HG02571 (cell line): ENCODE measurements around the gene PPP1R12B.
"Not testable (repeated sequence)": the region's sequence is repeated elsewhere in the genome, so short reads cannot be mapped to it uniquely, and the experiment has no call there.

Source experiments
- ATAC-seq: cut with Tn5 transposase; IDR thresholded peaks from one replicate; pipeline ENCODE4 v1.9.1; 2021; ENCODE audit warnings: mild to moderate bottlenecking, moderate library complexity; ENCODE audit not compliant: unreplicated experiment

The PPP1R12B gene

DNA sequence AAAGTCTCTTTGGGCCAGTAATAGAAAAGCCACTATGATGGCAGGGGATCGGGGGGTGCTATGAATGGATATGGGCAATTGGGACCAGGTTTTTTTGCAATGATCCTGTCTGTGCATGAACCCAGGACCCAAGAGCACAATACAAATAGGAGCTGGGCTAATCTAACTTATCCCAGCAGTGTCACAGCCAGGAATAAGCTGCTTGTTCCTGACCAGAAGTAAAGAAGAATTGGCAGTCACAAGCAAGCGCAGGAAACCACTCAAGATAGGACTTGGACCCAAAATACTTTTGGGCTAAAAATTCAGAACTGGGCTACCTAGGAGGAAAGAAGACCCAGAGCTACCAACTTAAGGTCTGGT lies 172.3 kb downstream of the PPP1R12B start:
- ATAC-seq: not testable (repeated sequence)

DNA sequence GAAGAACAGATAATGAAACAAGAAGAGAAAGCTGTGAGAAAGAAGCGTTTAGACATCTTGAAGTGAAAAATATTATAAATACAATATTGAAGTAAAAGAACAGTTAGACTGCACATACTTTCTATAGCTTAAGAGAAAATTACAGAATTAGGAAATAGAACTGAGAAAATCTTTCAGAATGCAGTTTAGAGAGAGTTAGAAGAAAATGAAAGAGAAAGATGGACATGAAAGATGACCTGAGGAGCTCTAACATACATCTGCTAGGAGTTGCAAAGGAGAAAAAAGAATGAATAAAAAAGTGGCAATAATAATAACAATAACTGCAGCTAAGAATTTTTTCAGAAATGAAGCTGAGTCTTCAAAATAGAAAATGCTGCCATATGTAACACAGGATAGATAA lies 173.0 kb downstream of the PPP1R12B start:
- not testable (repeated sequence) for ATAC-seq

DNA sequence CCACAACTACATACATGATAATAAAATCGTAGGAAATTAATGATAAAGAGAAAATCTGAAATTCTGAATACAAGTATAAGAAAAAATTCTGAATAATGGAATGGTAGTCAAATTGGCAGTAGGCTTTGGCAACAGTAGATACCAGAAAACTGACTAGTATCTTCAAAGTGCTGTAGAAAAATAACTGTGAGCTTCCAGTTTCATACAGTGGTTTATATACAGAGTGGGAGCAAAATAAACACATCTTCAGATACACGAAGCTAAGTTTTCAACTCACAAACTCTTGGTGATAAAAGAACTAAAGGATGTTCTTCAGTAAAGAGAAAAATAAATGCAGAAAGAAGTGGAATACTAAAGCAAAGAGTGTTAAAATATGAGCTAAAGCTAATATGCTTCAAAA lies 173.4 kb downstream of the PPP1R12B start:
- no peak for ATAC-seq

DNA sequence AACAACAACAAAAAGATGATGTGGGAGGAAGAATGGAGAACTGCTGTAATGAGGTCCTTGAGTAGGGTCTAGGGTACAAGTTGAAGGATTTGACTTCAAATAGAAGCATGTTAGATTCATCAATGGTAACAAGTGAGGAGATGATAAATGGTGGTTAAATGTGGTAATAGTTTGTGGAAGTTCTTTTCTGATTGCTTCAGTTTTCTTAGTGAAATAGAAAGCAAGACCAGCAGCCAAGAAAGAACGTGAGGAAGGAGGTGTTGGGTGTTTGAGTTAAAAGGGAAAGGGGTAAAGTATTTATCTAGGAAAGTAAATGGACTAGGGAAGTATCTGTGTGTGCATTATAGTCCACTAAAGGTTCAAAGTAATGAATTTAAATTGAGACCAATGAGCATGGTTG lies 177.6 kb downstream of the PPP1R12B start:
- ATAC-seq: not testable (repeated sequence)

DNA sequence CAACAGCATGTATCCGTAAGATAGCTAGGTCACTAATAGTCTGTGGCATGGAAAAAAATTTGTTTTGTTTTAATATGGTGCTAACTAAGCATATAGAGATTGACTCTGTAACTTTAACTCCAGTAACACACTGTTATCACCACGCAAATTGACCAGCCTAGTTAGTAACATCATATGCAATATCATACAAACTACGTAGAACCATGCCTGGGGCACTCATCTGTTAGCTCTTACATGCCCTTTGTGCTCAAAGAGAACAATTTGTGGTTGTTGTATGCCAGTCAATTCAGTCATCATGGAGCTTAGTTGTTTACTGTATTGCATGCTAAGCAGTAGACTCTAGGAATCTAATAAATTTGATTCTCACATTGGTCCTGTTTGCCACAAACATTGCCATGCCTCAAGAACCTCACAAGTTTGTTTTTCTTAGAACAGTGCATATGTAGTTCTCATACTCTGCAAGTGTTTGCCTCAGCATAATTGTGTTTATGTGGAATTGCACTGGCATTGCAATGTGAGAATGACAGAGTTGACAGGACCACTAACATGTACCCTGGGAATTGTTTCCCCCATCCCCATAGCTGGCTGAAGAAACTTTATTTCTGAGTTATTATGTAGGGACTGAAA lies 179.7 kb downstream of the PPP1R12B start:
- not testable (repeated sequence) for ATAC-seq

DNA sequence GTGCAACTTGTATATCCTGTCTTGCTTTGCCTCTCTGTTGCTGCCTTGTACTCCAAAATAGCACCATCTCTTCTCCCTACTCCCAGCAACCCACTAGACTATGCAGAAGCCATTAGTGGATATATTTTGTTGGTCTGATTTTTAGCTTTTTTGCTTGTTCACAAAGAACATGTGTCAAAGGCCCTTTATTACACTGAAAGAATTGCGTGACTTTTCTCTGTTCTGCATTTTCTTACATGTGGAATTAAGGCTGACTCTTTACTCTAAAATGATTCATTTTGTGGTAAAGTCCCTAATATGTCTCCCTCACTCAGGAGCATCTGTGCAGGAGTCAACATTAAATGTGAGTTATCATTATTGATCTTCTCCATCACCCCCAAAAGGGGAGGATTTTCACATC lies 182.2 kb downstream of the PPP1R12B start:
- ATAC-seq: not testable (repeated sequence)

DNA sequence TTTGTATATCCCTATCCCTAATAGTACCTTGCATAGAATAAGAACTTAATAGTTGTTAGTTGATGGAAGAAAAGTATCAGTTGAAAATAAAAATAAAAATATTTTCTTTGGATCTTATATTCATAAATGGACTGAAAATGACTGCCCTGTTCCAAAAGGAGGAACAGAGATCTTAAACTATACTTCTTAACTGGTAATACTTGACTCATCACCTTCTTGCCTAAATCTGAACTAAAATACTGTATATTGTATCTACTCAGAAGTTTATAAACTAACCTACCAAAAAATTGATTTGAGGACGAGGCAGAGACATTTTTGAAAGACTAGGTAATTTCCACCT lies 182.9 kb downstream of the PPP1R12B start:
- no peak for ATAC-seq

DNA sequence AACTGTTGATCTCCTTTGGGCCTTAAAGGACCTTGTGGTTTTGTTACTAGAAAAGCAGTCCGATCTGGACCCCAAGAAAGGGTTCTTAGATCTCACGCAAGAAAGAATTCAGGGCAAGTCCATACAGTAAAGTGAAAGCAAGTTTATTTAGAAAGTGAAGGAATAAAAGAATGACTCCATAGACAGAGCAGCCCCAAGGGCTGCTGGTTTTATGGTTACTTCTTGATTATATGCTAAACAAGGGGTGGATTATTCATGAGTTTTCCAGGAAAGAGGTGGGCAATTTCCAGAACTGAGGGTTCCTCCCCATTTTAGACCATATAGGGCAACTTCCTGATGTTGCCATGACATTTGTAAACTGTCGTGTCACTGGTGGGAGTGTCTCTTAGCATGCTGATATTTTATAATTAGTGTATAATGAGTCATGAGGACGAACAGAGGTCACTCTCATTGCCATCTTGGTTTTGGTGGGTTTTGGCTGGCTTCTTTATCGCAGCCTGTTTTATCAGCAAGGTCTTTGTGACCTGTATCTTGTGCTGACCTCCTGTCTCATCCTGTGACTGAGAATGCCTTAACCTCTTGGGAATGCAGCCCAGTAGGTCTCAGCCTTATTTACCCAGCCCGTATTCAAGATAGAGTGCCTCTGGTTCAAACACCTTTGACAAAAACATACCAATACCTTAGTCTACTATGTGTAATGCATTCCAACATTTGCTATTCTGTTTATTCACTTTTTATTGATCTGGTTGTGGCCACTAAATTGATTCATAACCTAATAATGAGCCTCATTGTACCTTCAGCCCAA lies 183.5 kb downstream of the PPP1R12B start:
- not testable (repeated sequence) for ATAC-seq

DNA sequence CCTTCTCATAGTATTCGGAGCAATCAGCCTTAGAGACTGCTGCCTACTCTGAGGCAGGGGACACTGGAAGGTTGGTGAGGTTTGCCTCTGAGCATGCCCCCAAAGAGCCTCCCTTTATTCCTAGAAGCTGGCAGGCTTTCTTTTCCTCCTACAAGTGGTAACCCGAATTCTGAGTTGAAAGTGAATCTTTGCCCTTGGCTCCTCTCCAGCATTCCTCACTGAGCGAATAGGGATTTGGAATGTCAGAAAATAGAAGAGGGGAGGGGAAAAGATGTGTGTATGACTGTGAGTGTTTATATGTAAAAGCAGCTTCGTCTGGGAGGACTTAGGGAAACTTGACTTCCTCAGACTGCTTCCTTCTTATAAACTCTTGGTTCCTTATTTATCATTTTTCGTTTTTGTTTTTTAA lies 190.7 kb downstream of the PPP1R12B start:
- not testable (repeated sequence) for ATAC-seq

DNA sequence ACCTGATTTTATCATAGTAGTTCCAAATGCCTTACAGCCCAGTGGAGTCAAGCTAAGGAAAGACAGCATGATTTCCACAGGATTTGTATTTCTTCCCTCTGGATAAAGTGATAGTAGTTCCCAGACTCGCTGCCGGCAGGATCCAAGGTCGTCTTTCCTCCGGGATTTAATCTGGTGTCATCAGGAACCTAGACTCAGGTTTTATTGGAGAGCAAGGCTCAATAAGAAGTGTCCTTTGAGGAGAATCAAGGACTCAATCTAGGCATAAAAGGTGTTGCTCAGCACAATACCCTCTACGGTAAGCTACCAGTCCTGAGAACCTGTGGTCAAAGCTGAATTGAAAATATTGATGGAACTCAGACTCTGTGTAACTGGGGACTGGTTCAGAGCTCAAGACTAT lies 191.1 kb downstream of the PPP1R12B start:
- not testable (repeated sequence) for ATAC-seq

DNA sequence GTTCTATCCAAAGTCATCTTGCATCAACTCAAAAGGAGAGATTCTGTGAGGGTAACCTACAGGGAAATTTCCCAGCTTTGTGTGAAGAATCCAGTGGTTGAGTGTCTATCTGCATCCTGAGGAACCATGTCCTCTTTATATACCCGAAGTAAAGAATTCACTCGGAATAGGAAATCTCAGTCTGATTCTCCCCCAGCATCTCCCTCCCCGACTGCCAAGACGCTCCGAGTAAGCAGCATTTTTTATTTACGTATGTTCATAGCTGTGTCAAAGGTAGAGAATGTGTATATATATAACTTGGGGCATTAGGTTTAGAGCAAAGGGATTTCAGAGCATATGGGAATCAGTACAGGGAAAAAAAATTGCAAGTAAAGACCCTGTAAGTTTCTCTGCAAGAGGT lies 191.5 kb downstream of the PPP1R12B start:
- no peak for ATAC-seq

DNA sequence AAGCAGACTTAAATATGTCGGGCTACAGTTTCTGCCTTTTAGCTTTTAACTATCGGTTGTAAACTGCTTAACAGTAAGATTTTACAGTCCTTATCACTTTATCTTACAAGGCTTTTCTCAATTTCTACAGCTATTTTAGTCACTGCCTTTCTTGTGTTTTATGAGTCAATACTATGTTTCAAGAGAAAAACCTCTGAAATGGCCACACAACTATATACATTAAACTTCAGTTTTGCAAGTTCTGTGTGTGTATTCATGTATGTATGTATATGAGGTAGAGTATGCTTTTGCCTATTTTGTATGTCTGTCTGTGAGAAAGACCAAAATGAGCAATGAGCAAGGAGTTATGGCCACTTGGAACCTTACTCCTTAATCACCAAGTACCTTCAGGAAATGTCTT lies 191.9 kb downstream of the PPP1R12B start:
- ATAC-seq: no peak

DNA sequence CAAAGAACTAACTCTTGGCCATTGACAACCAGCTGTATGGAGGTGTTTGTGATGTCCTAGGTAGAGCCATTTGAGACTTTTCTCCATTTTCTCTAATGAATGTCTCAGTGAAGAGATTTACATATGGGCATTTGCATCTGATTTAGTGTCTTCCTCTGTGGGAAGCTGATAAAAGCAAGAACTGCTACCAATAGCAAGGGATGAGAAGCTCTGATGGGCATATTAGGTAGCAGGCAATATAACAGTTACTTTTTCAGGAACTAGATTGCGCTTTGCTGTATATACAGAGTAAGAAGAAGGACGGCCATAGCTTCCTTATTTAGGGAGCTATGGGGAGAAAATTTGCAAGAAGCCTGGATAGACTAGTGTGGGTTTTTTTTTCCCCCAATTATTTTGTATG lies 192.4 kb downstream of the PPP1R12B start:
- ATAC-seq: not testable (repeated sequence)

DNA sequence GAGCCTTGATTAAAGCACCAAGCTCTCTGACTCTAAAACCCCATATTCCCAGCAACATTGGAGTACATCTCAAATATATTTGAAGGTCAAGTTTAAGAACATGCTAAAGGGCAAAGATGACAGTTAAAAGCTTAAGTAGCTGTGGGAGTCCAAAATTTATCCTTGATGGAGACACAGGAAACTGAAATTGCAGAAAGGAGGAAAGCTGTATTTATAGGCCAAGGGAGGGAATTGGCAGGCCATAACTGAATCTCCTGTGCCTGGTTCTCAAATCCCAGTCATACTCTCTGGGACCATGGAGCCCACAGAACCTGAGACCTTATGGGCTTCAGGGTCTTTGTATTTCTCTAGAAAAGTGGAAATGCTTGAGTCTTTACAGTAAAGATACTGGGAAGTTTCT lies 193.9 kb downstream of the PPP1R12B start:
- ATAC-seq: not testable (repeated sequence)

DNA sequence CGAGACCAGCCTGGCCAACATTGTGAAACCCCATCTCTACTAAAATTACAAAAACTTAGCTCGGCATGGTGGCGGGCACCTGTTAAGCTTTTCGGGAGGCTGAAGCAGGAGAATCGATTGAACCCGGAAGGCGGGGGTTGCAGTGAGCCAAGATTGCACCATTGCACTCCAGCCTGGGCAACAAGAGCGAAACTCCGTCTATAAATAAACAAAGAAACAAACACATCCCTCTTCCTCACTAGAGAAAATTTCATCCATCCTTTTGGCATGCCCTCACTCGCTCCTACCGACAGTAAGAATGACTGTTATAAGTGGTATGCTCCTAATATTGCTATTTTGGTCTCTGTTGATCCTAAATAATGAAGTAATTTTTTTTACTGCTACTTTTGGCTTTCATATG lies 195.0 kb downstream of the PPP1R12B start:
- not testable (repeated sequence) for ATAC-seq

DNA sequence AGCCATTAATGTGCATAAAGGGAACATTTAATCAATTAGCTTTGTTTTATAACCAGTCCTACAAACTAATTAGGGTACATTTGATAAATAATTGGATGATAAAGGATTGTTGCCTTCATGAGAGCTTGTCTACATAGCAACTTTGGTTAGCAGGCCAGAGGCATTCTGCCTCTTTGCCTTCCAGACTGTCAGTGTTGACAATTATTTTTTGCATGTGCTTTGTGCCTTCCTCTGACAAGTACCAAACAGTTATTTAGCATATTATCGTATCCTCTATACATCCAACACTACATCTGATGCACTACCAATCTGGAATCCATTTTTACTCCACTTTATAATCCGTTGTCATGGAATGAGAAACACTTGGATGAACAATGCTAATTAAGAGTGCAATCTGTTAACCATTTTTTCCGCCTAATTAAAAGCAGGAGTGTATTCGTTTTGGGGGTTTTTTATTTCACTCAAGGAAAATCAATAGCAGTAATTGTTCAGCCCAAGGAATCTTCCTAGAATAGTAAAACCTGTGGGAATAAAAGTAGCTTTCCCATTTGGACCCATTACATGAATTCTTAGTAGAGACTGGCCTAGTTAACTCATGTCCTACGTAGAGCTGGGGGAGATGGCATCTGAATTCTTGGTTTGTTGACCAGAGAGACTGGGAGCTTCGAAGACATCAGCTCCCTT lies 196.4 kb downstream of the PPP1R12B start:
- not testable (repeated sequence) for ATAC-seq

DNA sequence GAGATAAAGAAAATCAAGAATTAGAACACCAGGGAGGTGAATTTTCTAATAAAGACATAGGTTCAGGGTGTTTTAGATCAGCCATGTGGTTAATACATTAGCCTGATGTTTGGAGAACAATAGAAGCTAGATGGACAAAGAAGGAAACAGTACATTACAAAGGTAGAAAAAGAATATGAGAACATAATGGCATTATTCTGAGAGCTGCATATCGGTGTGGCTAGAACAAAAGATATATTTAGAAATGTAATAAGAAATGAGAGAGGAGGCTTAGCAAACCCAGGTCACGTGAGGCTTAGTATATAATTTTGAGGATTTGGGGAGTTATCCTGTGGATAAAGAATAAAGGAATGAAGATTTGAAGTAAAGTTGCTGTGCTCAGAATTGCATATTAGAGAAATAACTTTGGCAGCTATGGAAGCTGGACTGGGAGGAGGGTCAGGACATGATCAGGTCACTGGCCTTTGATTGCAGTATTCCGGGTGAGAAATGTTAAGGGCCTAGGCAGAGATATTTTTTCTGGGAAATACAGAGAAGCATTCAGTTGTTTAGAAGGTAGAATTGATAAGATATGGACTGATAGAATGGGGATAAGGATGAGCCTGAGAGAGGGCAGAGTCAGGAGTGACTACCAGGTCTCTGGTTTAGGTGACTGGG lies 197.3 kb downstream of the PPP1R12B start:
- ATAC-seq: not testable (repeated sequence)

DNA sequence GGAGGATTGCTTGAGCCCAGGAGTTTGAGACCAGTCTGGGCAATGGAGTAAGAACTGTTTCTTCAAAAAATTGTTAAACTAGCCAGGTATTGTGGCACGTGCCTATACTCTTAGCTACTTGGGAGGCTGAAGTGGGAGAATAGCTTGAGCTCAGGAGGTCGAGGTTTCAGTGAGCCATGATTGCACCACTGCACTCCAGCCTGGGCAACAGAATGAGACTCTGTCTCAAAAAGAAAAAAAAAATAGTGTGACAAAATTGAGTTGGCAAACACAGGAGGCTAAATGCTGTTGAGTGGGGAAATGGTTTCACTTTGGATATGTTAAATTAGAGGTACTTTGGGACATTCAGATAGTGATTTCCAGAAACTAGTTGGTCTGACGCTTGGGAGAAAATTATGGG lies 197.9 kb downstream of the PPP1R12B start:
- peak; percentile 29 for ATAC-seq

DNA sequence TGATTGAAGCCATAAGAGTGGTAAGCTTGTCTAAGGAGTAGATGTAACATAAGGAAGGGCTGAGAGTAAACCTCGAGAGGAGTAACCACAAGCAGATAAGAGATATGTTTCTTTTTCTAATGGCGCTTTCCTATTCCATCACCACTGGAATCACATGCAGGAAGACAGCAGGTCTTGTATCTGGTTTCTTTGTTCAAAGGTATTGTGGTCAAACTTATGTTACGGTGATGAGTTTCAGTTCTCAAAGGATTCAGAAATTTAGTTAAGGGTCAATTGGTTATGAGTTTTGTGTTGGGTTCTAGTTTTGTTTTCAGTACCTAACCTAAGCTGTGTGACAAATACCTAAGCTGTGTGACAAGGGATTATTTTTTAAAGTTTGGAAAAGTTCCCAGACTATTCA lies 198.3 kb downstream of the PPP1R12B start:
- ATAC-seq: peak; percentile 78

DNA sequence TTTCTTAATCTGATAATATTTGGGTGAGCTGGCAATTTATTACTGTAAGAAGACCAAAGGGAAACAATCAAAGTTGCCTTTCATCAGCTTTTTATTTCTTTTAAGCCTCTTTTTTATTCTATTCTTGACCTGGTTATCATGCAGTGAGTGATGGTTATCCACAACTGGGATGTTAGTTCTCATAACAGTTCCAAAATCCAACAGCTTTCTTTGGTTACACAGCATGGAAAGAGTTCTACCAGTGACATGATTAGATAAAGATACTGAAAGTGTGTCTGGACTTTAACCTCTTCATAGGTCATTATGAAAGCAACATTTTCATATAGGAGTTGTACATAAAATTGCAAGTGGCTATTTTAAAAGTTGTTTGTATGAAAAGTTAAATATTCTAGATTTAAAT lies 198.7 kb downstream of the PPP1R12B start:
- no peak for ATAC-seq

DNA sequence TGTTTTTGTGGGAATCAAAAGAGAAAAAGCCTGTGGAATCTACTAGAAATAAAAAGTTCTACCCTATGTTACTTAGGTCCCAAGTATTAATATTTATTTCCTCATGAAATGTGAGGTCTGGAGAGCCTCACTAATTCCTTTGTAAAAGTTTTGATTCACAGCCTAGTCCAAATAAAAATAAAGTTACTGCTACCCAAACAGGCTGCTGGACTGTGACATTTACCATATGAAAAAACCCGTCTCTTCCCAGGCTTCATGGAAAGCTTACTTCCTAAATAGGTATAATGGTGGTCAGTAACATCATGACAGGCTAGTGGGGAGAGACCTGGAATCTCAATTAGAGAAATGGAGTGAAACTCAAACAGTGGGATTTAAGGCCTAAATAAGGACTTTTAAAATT lies 201.6 kb downstream of the PPP1R12B start:
- not testable (repeated sequence) for ATAC-seq
